Lower lobe of right lung (tissue), 2 donors: ENCODE measurements around the gene SNX8. TPM values are rescaled to one million over a fixed set of nuclear protein-coding genes. Genes with fewer than 3 reads are reported as not detected.

Source experiments
- ATAC-seq, 2 donors: fragments of 200-7000 bp; cut with Tn5 transposase; one replicate each; pipeline ENCODE4 v1.9.1; 2020 to 2022; ENCODE audit warnings: mild to moderate bottlenecking in 2 of 2, moderate library complexity in 2 of 2
- DNase-seq: peaks from one replicate; pipeline ENCODE4 v3.0.0-alpha.2; 2020
- H3K27ac ChIP-seq: fragments of 200-600 bp; one replicate; pipeline ENCODE4 v1.8.0; 2022
- H3K27me3 ChIP-seq: fragments of 200-600 bp; one replicate; pipeline ENCODE4 v1.8.0; 2022; ENCODE audit warnings: low read depth
- H3K36me3 ChIP-seq: fragments of 200-600 bp; one replicate; pipeline ENCODE4 v1.8.0; 2022; ENCODE audit warnings: mild to moderate bottlenecking
- H3K4me1 ChIP-seq: fragments of 200-600 bp; one replicate; pipeline ENCODE4 v1.8.0; 2022
- H3K4me3 ChIP-seq: fragments of 200-600 bp; one replicate; pipeline ENCODE4 v1.8.0; 2022; ENCODE audit warnings: mild to moderate bottlenecking
- H3K9me3 ChIP-seq: fragments of 200-600 bp; one replicate; pipeline ENCODE4 v1.8.0; 2022
- intact Hi-C: fragments of 100-400 bp; cut with DNase I; formaldehyde crosslinking; loops from one replicate; pipeline ENCODE4 v1.11.0; 2022
- total RNA-seq: library from RNA; stranded (reverse); fragmentation: NEBNext Ultra II Directional; extraction: Animal tissue kit (Norgen Biotek cat#: 25700); gene quantifications from one replicate; pipeline ENCODE4 v1.2.1, GENCODE V29; 2021
- TF ChIP-seq, protein P1 (sequence below): fragments of 200-600 bp; IDR thresholded peaks from one replicate; pipeline ENCODE4 v1.8.0; 2022; ENCODE audit warnings: antibody characterized with exemption, mild to moderate bottlenecking
- donor health status: DM: no; HTN: yes; CAD: no; lungs with severe emphysema.

The SNX8 gene
- total RNA-seq, 1 donor from 2014 or later = 43.1 TPM

DNA sequence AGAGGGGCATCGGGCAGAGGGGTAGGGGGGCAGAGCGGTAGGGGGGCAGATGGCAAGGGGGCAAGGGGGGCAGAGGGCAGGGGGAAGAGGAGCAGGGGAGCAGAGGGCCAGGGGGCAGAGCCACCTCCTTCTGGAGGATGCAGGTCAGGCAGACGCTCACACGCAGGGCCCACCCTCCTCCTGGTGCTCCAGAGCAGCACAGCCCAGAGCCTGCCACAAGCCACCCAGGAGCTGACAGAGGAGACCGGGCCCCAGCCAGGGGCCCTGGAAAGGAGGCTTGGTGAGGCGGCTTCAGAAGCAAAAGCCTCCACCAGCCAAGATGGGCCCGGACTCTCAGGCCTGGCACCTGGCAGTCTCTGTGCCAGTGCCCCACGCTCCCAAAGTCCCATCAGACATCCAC is 94.6 kb downstream of the SNX8 start:
- H3K27ac ChIP-seq = no peak overlapping the region
- DNase-seq (no peak), ATAC-seq (no peak)
- no peak overlapping the region for H3K4me3 ChIP-seq
- H3K4me1 ChIP-seq = peaks cover 6% of the 10 kb centered on the region
- intact Hi-C loops = no loop called here
- no peaks in the 10 kb centered on the region for H3K9me3 ChIP-seq
- TF ChIP-seq, protein P1, sequence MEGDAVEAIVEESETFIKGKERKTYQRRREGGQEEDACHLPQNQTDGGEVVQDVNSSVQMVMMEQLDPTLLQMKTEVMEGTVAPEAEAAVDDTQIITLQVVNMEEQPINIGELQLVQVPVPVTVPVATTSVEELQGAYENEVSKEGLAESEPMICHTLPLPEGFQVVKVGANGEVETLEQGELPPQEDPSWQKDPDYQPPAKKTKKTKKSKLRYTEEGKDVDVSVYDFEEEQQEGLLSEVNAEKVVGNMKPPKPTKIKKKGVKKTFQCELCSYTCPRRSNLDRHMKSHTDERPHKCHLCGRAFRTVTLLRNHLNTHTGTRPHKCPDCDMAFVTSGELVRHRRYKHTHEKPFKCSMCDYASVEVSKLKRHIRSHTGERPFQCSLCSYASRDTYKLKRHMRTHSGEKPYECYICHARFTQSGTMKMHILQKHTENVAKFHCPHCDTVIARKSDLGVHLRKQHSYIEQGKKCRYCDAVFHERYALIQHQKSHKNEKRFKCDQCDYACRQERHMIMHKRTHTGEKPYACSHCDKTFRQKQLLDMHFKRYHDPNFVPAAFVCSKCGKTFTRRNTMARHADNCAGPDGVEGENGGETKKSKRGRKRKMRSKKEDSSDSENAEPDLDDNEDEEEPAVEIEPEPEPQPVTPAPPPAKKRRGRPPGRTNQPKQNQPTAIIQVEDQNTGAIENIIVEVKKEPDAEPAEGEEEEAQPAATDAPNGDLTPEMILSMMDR = no peak
- peaks cover 92% of the 10 kb centered on the region for H3K36me3 ChIP-seq
- H3K27me3 ChIP-seq = no peaks in the 10 kb centered on the region

DNA sequence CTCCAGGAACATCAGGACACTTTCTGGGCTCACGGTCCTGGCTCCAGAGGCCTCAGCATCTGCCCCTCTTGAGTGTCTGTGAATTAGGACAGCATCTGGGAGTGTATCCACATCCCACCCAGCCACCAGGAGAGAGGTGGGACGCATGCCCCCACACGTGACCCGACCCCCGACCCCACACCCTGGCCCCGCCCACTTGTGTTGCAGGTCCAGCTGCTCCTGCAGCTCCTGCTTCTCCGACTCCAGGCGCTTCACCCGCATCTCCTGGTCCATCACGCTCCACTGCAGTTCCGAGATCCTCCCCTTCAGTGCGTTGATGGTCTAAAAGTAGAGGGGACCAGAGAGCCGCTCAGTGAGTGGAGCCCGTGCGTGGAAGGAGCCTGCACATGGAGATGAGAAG is 95.1 kb downstream of the SNX8 start:
- intact Hi-C loops = no loop called here
- peaks cover 93% of the 10 kb centered on the region for H3K36me3 ChIP-seq
- ATAC-seq = no peak
- no peak overlapping the region for H3K4me3 ChIP-seq
- TF ChIP-seq, protein P1 = no peak
- H3K9me3 ChIP-seq = no peaks in the 10 kb centered on the region
- no peak for DNase-seq
- H3K27ac ChIP-seq = no peak overlapping the region
- no peaks in the 10 kb centered on the region for H3K27me3 ChIP-seq
- H3K4me1 ChIP-seq = peaks cover 1% of the 10 kb centered on the region

DNA sequence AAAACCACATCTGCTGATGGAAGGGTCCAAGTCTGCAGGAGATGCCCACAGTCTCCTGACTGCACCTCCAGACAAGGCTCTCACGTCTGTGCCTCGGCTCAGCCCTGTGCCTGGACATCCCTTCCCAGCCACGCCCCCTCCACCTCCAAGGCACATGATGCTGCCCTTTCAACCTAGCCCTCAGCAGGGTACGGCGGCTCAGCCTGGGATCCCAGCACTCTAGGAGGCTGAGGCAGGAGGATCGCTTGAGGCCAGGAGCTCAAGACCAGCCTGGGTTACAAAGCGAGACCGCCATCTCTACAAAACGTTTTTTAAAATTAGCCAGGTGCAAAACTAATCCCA is 95.8 kb downstream of the SNX8 start:
- peaks cover 94% of the 10 kb centered on the region for H3K36me3 ChIP-seq
- H3K9me3 ChIP-seq = no peaks in the 10 kb centered on the region
- no peak overlapping the region for H3K4me3 ChIP-seq
- TF ChIP-seq, protein P1 = no peak
- no peak overlapping the region for H3K27ac ChIP-seq
- ATAC-seq (no peak), DNase-seq (no peak)
- intact Hi-C loops = no loop called here
- H3K27me3 ChIP-seq = no peaks in the 10 kb centered on the region
- H3K4me1 ChIP-seq = no peaks in the 10 kb centered on the region

DNA sequence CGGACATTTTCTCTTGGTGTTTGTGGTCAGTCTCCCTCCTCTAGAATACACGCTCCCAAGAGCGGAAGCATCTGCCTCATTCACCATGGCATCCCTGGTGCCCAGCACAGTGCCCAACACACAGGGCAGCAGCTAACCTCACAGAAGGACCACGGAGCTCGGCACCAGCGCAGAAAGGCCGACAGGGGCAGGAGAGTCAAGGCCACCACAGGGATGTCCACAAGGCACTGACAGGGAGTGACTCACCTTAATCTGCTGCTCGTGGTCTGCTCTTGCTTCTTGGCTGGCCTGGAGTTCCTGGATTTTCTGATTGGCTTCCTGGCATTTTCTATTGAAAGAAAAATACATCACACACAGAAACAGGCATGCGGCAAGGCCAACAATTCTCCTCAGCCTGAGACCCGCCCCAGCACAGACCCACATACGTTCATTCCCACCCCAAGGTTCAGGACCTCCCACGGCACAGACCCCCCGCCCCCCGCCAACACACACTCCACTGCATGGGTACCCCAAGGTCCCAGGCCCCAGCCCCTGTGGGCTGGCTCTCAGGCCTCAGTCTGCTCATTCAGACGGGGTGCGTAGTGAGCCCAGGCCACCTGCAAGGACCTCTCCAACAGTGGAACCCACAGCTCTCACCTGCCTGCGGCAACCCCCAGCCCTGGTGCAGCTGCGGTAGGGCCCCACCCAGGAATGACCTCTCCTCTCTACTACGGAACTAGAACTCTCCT is 96.4 kb downstream of the SNX8 start:
- Histone ChIP-seq H3K4me1 (no peaks in the 10 kb centered on the region), H3K27ac (no peak overlapping the region), H3K27me3 (no peaks in the 10 kb centered on the region), H3K36me3 (peaks cover 94% of the 10 kb centered on the region), H3K9me3 (no peaks in the 10 kb centered on the region), H3K4me3 (no peak overlapping the region)
- intact Hi-C loops = no loop called here
- no peak for ATAC-seq
- TF ChIP-seq, protein P1 = no peak
- DNase-seq = no peak

DNA sequence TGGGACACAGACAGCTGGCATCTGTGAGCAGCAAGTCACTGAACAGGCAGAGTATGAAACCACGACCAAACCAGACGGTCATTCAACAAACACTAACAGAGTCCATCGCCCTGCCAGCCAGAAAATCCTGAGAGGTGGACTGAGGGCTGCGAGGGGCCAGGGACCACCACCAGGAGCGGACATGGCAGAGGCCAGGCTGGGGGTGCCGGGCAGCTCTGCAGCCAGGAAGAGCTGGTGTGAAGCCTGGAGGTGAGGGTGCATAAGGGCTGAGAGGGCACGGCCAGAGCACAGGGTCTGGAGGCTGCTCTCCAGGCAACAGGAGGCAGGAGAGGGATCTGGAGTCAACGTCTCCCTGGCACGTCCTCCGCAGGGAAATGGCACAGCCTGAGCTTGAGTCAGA is 97.0 kb downstream of the SNX8 start:
- H3K4me1 ChIP-seq = no peaks in the 10 kb centered on the region
- intact Hi-C loops = no loop called here
- H3K27ac ChIP-seq = no peak overlapping the region
- H3K36me3 ChIP-seq = peaks cover 94% of the 10 kb centered on the region
- TF ChIP-seq, protein P1 = no peak
- no peak for DNase-seq
- no peak overlapping the region for H3K4me3 ChIP-seq
- no peaks in the 10 kb centered on the region for H3K27me3 ChIP-seq
- no peaks in the 10 kb centered on the region for H3K9me3 ChIP-seq
- no peak for ATAC-seq
